Neural progenitor cell (in vitro differentiated cells): ENCODE data around the gene FRY. TPM values are rescaled to one million over a fixed set of nuclear protein-coding genes. Genes with fewer than 3 reads are reported as not detected.

ENCODE experiments used
- DNase-seq: peaks from one replicate; pipeline ENCODE4 v3.0.0-alpha.2; 2016; ENCODE audit warnings: low spot score
- H2AFZ ChIP-seq: fragments of 200-600 bp; sonication (generic); replicated peaks from 2 replicates; pipeline ENCODE4 v1.6.1; 2016; ENCODE audit warnings: antibody characterized with exemption
- H3F3A ChIP-seq: fragments of 200-600 bp; sonication (generic); 2 replicates; pipeline ENCODE4 v1.6.1; 2016; ENCODE audit warnings: antibody characterized with exemption, low read depth
- H3K27ac ChIP-seq: fragments of 200-600 bp; sonication (generic); 2 replicates; pipeline ENCODE4 v1.5.1; 2016; ENCODE audit warnings: mild to moderate bottlenecking
- H3K27me3 ChIP-seq: fragments of 200-600 bp; sonication (generic); 2 replicates; pipeline ENCODE4 v1.6.1; 2016; ENCODE audit warnings: mild to moderate bottlenecking, moderate library complexity
- H3K36me3 ChIP-seq: fragments of 200-600 bp; sonication (generic); 2 replicates; pipeline ENCODE4 v1.5.1; 2016
- H3K4me1 ChIP-seq: fragments of 200-600 bp; sonication (generic); 2 replicates; pipeline ENCODE4 v1.6.1; 2016; ENCODE audit warnings: mixed run types
- H3K4me2 ChIP-seq: fragments of 200-600 bp; sonication (generic); 2 replicates; pipeline ENCODE4 v1.6.1; 2016
- H3K4me3 ChIP-seq: fragments of 200-600 bp; sonication (generic); 2 replicates; pipeline ENCODE4 v1.5.1; 2016
- H3K79me2 ChIP-seq: fragments of 200-600 bp; sonication (generic); 2 replicates; pipeline ENCODE4 v1.6.1; 2016; ENCODE audit warnings: low read depth
- H3K9ac ChIP-seq: fragments of 200-600 bp; sonication (generic); 2 replicates; pipeline ENCODE4 v1.6.1; 2016
- H3K9me3 ChIP-seq: fragments of 200-600 bp; sonication (generic); 2 replicates; pipeline ENCODE4 v1.5.1; 2016; ENCODE audit warnings: low read depth
- H4K20me1 ChIP-seq: fragments of 200-600 bp; sonication (generic); 2 replicates; pipeline ENCODE4 v1.6.1; 2016; ENCODE audit warnings: low read depth
- H3K27ac Mint-ChIP-seq: 3 replicates; pipeline ENCODE4 v1.8.0; 2021; ENCODE audit warnings: mixed read lengths
- H3K27me3 Mint-ChIP-seq: 2 replicates; pipeline ENCODE4 v1.8.0; 2022; ENCODE audit warnings: low read depth, mild to moderate bottlenecking, inconsistent platforms, moderate library complexity, mixed read lengths; ENCODE audit not compliant: insufficient read depth
- H3K36me3 Mint-ChIP-seq: 3 replicates; pipeline ENCODE4 v1.8.0; 2021; ENCODE audit warnings: mixed read lengths
- H3K4me1 Mint-ChIP-seq: 3 replicates; pipeline ENCODE4 v1.8.0; 2021; ENCODE audit warnings: mixed read lengths
- H3K4me3 Mint-ChIP-seq: 3 replicates; pipeline ENCODE4 v1.8.0; 2021; ENCODE audit warnings: mild to moderate bottlenecking, moderate library complexity, mixed read lengths
- H3K9me3 Mint-ChIP-seq: 3 replicates; pipeline ENCODE4 v1.8.0; 2020; ENCODE audit warnings: mixed read lengths
- EZH2 ChIP-seq: fragments of 200-600 bp; sonication (generic); IDR thresholded peaks from 2 replicates; pipeline ENCODE4 v1.6.1; 2017; ENCODE audit warnings: antibody characterized with exemption, mild to moderate bottlenecking, moderate library complexity
- EZH2phosphoT487 ChIP-seq: fragments of 200-600 bp; sonication (generic); IDR thresholded peaks from 2 replicates; pipeline ENCODE4 v1.6.1; 2017; ENCODE audit warnings: antibody characterized with exemption
- total RNA-seq: library from RNA; depleted of rRNA; stranded (reverse); fragments of >200 nt; gene quantifications from 2 replicates; pipeline ENCODE4 v1.2.3, GENCODE V29; 2015; ENCODE audit warnings: low replicate concordance
- TF ChIP-seq, protein P1 (sequence below): fragments of 200-600 bp; sonication (generic); IDR thresholded peaks from 2 replicates; pipeline ENCODE4 v1.5.1; 2017; ENCODE audit warnings: antibody characterized with exemption, mild to moderate bottlenecking

Gene FRY
- total RNA-seq, 1 donor from 2014 or later = 12.6 TPM

DNA sequence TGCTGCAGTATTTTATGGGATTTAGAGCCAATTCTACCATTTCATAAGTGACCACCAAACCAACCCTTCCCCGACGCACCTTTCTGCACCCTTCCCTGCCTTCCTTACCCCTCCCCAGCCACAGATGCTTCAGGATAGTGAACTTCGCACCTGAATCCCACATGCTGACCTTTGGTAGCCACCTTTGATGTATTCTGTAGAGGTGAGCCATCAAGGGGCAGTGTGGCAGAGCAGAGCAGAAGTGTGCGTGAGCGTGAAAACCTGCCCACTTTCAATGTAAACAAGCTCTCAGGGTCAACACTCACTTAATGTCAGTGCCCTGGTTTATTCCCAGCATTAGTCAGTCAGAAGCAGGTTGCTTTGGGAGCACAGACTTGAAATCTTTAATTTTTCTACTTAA lies 107.7 kb downstream of the FRY start:
- no peaks in the 10 kb centered on the region for H3K9me3 Mint-ChIP-seq
- no peak overlapping the region for H3K27ac Mint-ChIP-seq
- TF ChIP-seq, protein P1, sequence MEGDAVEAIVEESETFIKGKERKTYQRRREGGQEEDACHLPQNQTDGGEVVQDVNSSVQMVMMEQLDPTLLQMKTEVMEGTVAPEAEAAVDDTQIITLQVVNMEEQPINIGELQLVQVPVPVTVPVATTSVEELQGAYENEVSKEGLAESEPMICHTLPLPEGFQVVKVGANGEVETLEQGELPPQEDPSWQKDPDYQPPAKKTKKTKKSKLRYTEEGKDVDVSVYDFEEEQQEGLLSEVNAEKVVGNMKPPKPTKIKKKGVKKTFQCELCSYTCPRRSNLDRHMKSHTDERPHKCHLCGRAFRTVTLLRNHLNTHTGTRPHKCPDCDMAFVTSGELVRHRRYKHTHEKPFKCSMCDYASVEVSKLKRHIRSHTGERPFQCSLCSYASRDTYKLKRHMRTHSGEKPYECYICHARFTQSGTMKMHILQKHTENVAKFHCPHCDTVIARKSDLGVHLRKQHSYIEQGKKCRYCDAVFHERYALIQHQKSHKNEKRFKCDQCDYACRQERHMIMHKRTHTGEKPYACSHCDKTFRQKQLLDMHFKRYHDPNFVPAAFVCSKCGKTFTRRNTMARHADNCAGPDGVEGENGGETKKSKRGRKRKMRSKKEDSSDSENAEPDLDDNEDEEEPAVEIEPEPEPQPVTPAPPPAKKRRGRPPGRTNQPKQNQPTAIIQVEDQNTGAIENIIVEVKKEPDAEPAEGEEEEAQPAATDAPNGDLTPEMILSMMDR = no peak
- TF ChIP-seq EZH2 (no peak), EZH2phosphoT487 (no peak)
- H3K27me3 Mint-ChIP-seq = peaks cover 2% of the 10 kb centered on the region
- Histone ChIP-seq H4K20me1 (no peaks in the 10 kb centered on the region), H3K4me3 (no peak overlapping the region), H3K4me1 (peaks cover 9% of the 10 kb centered on the region), H3K9me3 (no peaks in the 10 kb centered on the region), H3K27me3 (no peaks in the 10 kb centered on the region), H3K4me2 (no peak overlapping the region), H3K36me3 (no peaks in the 10 kb centered on the region), H3K79me2 (no peaks in the 10 kb centered on the region), H3K9ac (no peak overlapping the region), H3F3A (peaks cover 7% of the 10 kb centered on the region), H3K27ac (no peak overlapping the region), H2AFZ (no peak overlapping the region)
- H3K4me3 Mint-ChIP-seq = no peak overlapping the region
- no peak for DNase-seq
- H3K36me3 Mint-ChIP-seq = no peaks in the 10 kb centered on the region
- no peaks in the 10 kb centered on the region for H3K4me1 Mint-ChIP-seq

DNA sequence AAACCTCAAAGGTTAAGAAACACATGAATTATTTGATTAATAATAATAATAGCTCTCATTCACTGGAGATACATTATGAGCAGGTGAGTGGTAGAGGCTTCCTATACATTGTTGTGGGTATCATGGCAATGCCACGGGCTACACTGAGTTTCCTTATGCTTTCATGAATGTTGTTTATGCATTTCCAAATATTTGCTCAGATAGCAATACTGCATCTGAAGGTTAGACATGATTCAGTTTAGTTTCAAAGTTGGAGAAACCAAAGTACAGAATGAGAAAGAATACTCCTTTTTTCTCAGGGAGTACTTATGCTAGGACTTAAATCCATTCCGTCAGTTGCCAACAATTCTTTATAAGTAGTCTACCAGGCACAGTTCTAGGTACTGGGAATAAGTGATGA lies 108.5 kb downstream of the FRY start:
- Histone ChIP-seq H3K27ac (no peak overlapping the region), H3K4me2 (no peak overlapping the region), H3K36me3 (no peaks in the 10 kb centered on the region), H4K20me1 (no peaks in the 10 kb centered on the region), H3K79me2 (no peaks in the 10 kb centered on the region), H2AFZ (no peak overlapping the region), H3K27me3 (no peaks in the 10 kb centered on the region), H3K9ac (no peak overlapping the region), H3K4me1 (peaks cover 9% of the 10 kb centered on the region), H3F3A (peaks cover 7% of the 10 kb centered on the region), H3K4me3 (no peak overlapping the region), H3K9me3 (no peaks in the 10 kb centered on the region)
- TF ChIP-seq, protein P1 = no peak
- no peak for TF ChIP-seq EZH2phosphoT487
- H3K27me3 Mint-ChIP-seq = peaks cover 2% of the 10 kb centered on the region
- no peaks in the 10 kb centered on the region for H3K36me3 Mint-ChIP-seq
- no peak for DNase-seq
- H3K4me3 Mint-ChIP-seq = no peak overlapping the region
- H3K4me1 Mint-ChIP-seq = no peaks in the 10 kb centered on the region
- no peaks in the 10 kb centered on the region for H3K9me3 Mint-ChIP-seq
- H3K27ac Mint-ChIP-seq = no peak overlapping the region

DNA sequence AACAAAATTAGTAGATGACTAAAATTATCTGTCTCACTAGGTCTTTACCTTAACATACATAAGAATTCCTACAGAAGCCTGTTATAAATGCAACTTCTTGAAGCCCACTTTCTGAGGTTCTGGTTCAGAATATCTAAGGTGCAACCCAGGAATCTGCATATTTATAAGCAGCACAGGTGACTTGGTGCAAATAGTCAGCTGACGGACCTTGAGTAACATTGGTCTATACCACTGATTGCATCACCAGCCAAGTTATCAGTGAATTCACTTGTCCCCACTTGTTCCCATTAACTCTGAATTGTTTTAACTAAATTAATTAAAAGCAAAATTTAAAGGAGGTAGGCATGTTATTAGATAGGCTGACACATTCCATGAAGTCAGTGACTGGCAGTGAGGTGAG lies 109.9 kb downstream of the FRY start:
- no peaks in the 10 kb centered on the region for H4K20me1 ChIP-seq
- no peaks in the 10 kb centered on the region for H3K36me3 Mint-ChIP-seq
- no peak overlapping the region for H3K27ac ChIP-seq
- DNase-seq = no peak
- no peaks in the 10 kb centered on the region for H3K36me3 ChIP-seq
- H3K27me3 Mint-ChIP-seq = peaks cover 2% of the 10 kb centered on the region
- H3K27me3 ChIP-seq = no peaks in the 10 kb centered on the region
- H3K4me1 Mint-ChIP-seq = no peaks in the 10 kb centered on the region
- H3K4me3 ChIP-seq = no peak overlapping the region
- H3K9me3 ChIP-seq = no peaks in the 10 kb centered on the region
- no peaks in the 10 kb centered on the region for H3K9me3 Mint-ChIP-seq
- no peak overlapping the region for H2AFZ ChIP-seq
- no peak overlapping the region for H3K9ac ChIP-seq
- H3K79me2 ChIP-seq = no peaks in the 10 kb centered on the region
- H3F3A ChIP-seq = peaks cover 7% of the 10 kb centered on the region
- H3K27ac Mint-ChIP-seq = no peak overlapping the region
- no peak for TF ChIP-seq EZH2phosphoT487
- TF ChIP-seq, protein P1 = no peak
- TF ChIP-seq EZH2 = no peak
- no peak overlapping the region for H3K4me3 Mint-ChIP-seq
- no peak overlapping the region for H3K4me2 ChIP-seq
- peaks cover 9% of the 10 kb centered on the region for H3K4me1 ChIP-seq
